CD14-positive monocyte (primary cell): ENCODE measurements around the gene NFS1. TPM values are rescaled to one million over a fixed set of nuclear protein-coding genes. Genes with fewer than 3 reads are reported as not detected.

ENCODE experiments used
- DNase-seq, 3 donors: peaks; one replicate each; pipeline ENCODE4 v3.0.0-alpha.2; 2011 to 2022
- H2AFZ ChIP-seq: 2 replicates; pipeline ENCODE4 v1.6.0; 2012; ENCODE audit warnings: mild to moderate bottlenecking, low read depth, low read length, inconsistent platforms; ENCODE audit not compliant: insufficient read depth, poor library complexity, severe bottlenecking
- H3K27ac ChIP-seq, 2 donors: 1 replicate in 1 of 2; 2 replicates in 1 of 2; pipeline ENCODE4 v1.5.1; 2012 to 2013; ENCODE audit warnings: low read length in 2 of 2, control low read depth in 1 of 2, inconsistent platforms in 1 of 2, low read depth in 1 of 2, mild to moderate bottlenecking in 1 of 2
- H3K27me3 ChIP-seq, 2 donors: one replicate each; pipeline versions ENCODE4 v1.6.0 to v1.6.1; 2011 to 2013; ENCODE audit warnings: low read length in 2 of 2; ENCODE audit not compliant: control insufficient read depth in 2 of 2, insufficient read depth in 2 of 2
- H3K36me3 ChIP-seq, 2 donors: replicated peaks in 1 of 2; 1 replicate in 1 of 2; 2 replicates in 1 of 2; pipeline versions ENCODE4 v1.5.1 to v1.6.1; 2012 to 2013; ENCODE audit warnings: low read length in 2 of 2, control low read depth in 1 of 2, inconsistent platforms in 1 of 2, mild to moderate bottlenecking in 1 of 2; ENCODE audit not compliant: insufficient read depth in 2 of 2, control insufficient read depth in 1 of 2
- H3K4me1 ChIP-seq, 2 donors: 1 replicate in 1 of 2; 2 replicates in 1 of 2; pipeline versions ENCODE4 v1.5.1 to v1.6.1; 2012 to 2013; ENCODE audit warnings: low read length in 2 of 2, control low read depth in 1 of 2, inconsistent platforms in 1 of 2, mild to moderate bottlenecking in 1 of 2, moderate library complexity in 1 of 2; ENCODE audit not compliant: insufficient read depth in 2 of 2, control insufficient read depth in 1 of 2
- H3K4me2 ChIP-seq: replicated peaks from 2 replicates; pipeline ENCODE3; 2012; ENCODE audit warnings: low read length, moderate library complexity, mild to moderate bottlenecking; ENCODE audit not compliant: poor library complexity, severe bottlenecking; ENCODE audit errors: extremely low read depth
- H3K4me3 ChIP-seq, 3 experiments: fragments of 200-600 bp in 1 of 3; sonication (generic) in 1 of 3; replicated peaks in 1 of 3; 1 replicate in 2 of 3; 2 replicates in 1 of 3; pipeline ENCODE4 v1.5.1; 2011 to 2013; ENCODE audit warnings: low read length in 3 of 3, mild to moderate bottlenecking in 3 of 3, control low read depth in 2 of 3, low read depth in 2 of 3, inconsistent platforms in 1 of 3, moderate library complexity in 1 of 3
- H3K79me2 ChIP-seq: 2 replicates; pipeline ENCODE4 v1.6.0; 2012; ENCODE audit warnings: mild to moderate bottlenecking, control low read depth, inconsistent platforms, low read length, moderate library complexity; ENCODE audit not compliant: insufficient read depth
- H3K9ac ChIP-seq: 2 replicates; pipeline ENCODE4 v1.6.0; 2017; ENCODE audit warnings: low read length, mild to moderate bottlenecking; ENCODE audit not compliant: insufficient read depth, poor library complexity, severe bottlenecking
- H3K9me3 ChIP-seq, 2 donors: replicated peaks in 1 of 2; 1 replicate in 1 of 2; 2 replicates in 1 of 2; pipeline versions ENCODE4 v1.5.1 to v1.6.1; 2012 to 2013; ENCODE audit warnings: low read length in 2 of 2, control low read depth in 1 of 2; ENCODE audit not compliant: control insufficient read depth in 1 of 2, insufficient read depth in 1 of 2
- H4K20me1 ChIP-seq: 2 replicates; pipeline ENCODE4 v1.6.0; 2012; ENCODE audit warnings: mild to moderate bottlenecking, low read length, control low read depth, moderate library complexity; ENCODE audit not compliant: insufficient read depth
- H3K27ac Mint-ChIP-seq, 7 donors: one replicate each; pipeline ENCODE4 v1.8.0; 2020; ENCODE audit warnings: mild to moderate bottlenecking in 7 of 7, mixed read lengths in 7 of 7, moderate library complexity in 6 of 7, inconsistent platforms in 2 of 7
- H3K27me3 Mint-ChIP-seq, 3 donors: one replicate each; pipeline ENCODE4 v1.8.0; 2021 to 2022; ENCODE audit warnings: low read depth in 3 of 3, mild to moderate bottlenecking in 3 of 3, mixed read lengths in 3 of 3, moderate library complexity in 3 of 3, inconsistent platforms in 1 of 3
- H3K36me3 Mint-ChIP-seq, 2 donors: one replicate each; pipeline ENCODE4 v1.8.0; 2020; ENCODE audit warnings: mixed read lengths in 2 of 2, inconsistent platforms in 1 of 2, mild to moderate bottlenecking in 1 of 2
- H3K4me1 Mint-ChIP-seq: one replicate; pipeline ENCODE4 v1.8.0; 2020; ENCODE audit warnings: mild to moderate bottlenecking, mixed read lengths
- H3K4me3 Mint-ChIP-seq, 2 donors: one replicate each; pipeline ENCODE4 v1.8.0; 2020; ENCODE audit warnings: mild to moderate bottlenecking in 2 of 2, mixed read lengths in 2 of 2, moderate library complexity in 1 of 2
- H3K9me3 Mint-ChIP-seq, 7 donors: one replicate each; pipeline ENCODE4 v1.8.0; 2020 to 2022; ENCODE audit warnings: mixed read lengths in 7 of 7, mild to moderate bottlenecking in 6 of 7, moderate library complexity in 6 of 7, inconsistent platforms in 2 of 7
- CTCF ChIP-seq: fragments of 200-600 bp; IDR thresholded peaks from one replicate; pipeline ENCODE4 v1.8.0; 2022; ENCODE audit warnings: antibody characterized with exemption, mild to moderate bottlenecking
- WGBS: methylation state at CpG from one replicate; pipeline ENCODE4 v1.1.5; 2013; ENCODE audit warnings: missing lambda C conversion rate; ENCODE audit not compliant: insufficient coverage; 5-methylcytosine and 5-hydroxymethylcytosine counted together
- intact Hi-C, 2 donors: fragments of 100-400 bp; cut with micrococcal nuclease; formaldehyde crosslinking; loops; one replicate each; pipeline versions ENCODE4 v1.15.0 to v1.15.1; 2023
- polyA plus RNA-seq, 3 donors: library from polyadenylated mRNA; depleted of rRNA in 1 of 3; unstranded in 2 of 3; stranded (reverse) in 1 of 3; fragments of 300-500 nt in 2 of 3; fragments of >200 nt in 1 of 3; fragmentation: Illumina TruSeq in 2 of 3; gene quantifications; 1 replicate in 2 of 3; 2 replicates in 1 of 3; pipeline ENCODE4 v1.2.3, GENCODE V29; 2012 to 2021

The NFS1 gene
- polyA plus RNA-seq, 3 donors, result 18.1 to 21.4 (median 19.2) TPM

- no peak for DNase-seq
- no peak overlapping the region for H3K4me2 ChIP-seq
- H3K27ac ChIP-seq, result no peak overlapping the region
- H3K27ac Mint-ChIP-seq, result peak overlapping the region in 1 of 7 donors; percentile 29
- H3K4me3 ChIP-seq, result no peak overlapping the region
- peaks cover 5% of the 10 kb centered on the region for H3K4me1 Mint-ChIP-seq
- WGBS, result 91% methylated on average over 20 of the region's 24 CpGs
- TF ChIP-seq CTCF, result no peak
- H3K27me3 Mint-ChIP-seq, result no peaks in the 10 kb centered on the region
- H3K9me3 ChIP-seq, result no peaks in the 10 kb centered on the region
- H3K36me3 ChIP-seq, result peaks cover 94 to 98% of the 10 kb centered on the region in 2 donors
- H3K36me3 Mint-ChIP-seq, result peaks cover 65 to 95% of the 10 kb centered on the region in 2 donors
- no peak overlapping the region for H2AFZ ChIP-seq
- H3K9me3 Mint-ChIP-seq, result no peaks in the 10 kb centered on the region
- H3K27me3 ChIP-seq, result no peaks in the 10 kb centered on the region
- no peak overlapping the region for H3K9ac ChIP-seq
- H4K20me1 ChIP-seq, result peaks cover 100% of the 10 kb centered on the region
- peaks cover 96% of the 10 kb centered on the region for H3K79me2 ChIP-seq
- peaks cover 0 to 13% of the 10 kb centered on the region in 2 donors for H3K4me1 ChIP-seq
- intact Hi-C loops, result loop anchor here in 1 of 2 donors (5.0 kb wide), 2 partner anchors 35 to 40 kb away; partner anchors contain the start of genes NFS1, PHF20 and ROMO1
- H3K4me3 Mint-ChIP-seq, result no peak overlapping the region
These were observed 32.9 kb upstream of the NFS1 start for GRCh38 chr20:35731862-35732643.

- Mint-ChIP-seq H3K27me3 (peaks cover 0 to 2% (median 0%) of the 10 kb centered on the region in 3 donors), H3K27ac (no peak overlapping the region), H3K9me3 (peaks cover 0 to 2% (median 0%) of the 10 kb centered on the region in 7 donors), H3K4me1 (peaks cover 5% of the 10 kb centered on the region), H3K4me3 (no peak overlapping the region), H3K36me3 (peaks cover 71 to 95% of the 10 kb centered on the region in 2 donors)
- H3K4me3 ChIP-seq, result no peak overlapping the region
- peaks cover 0 to 12% of the 10 kb centered on the region in 2 donors for H3K4me1 ChIP-seq
- H4K20me1 ChIP-seq, result peaks cover 100% of the 10 kb centered on the region
- H3K27me3 ChIP-seq, result no peaks in the 10 kb centered on the region
- H3K79me2 ChIP-seq, result peaks cover 96% of the 10 kb centered on the region
- intact Hi-C loops, result loop anchor here in 1 of 2 donors (5.0 kb wide), 2 partner anchors 34 to 41 kb away; partner anchors contain the start of genes NFS1, PHF20 and ROMO1
- no peaks in the 10 kb centered on the region for H3K9me3 ChIP-seq
- no peak overlapping the region for H2AFZ ChIP-seq
- no peak for DNase-seq
- no peak for TF ChIP-seq CTCF
- H3K4me2 ChIP-seq, result no peak overlapping the region
- WGBS, result no CpG with 5 or more reads among the region's 2 CpGs
- no peak overlapping the region for H3K9ac ChIP-seq
- no peak overlapping the region for H3K27ac ChIP-seq
- peaks cover 95 to 98% of the 10 kb centered on the region in 2 donors for H3K36me3 ChIP-seq
These were observed 32.3 kb upstream of the NFS1 start for GRCh38 chr20:35731469-35731788.
